A549 treated with AZD9567 at 1 μM for 4 hours (cell line): ENCODE results near the gene DDR1. TPM values are rescaled to one million over a fixed set of nuclear protein-coding genes. Genes with fewer than 3 reads are reported as not detected.

Source experiments
- total RNA-seq: library from RNA; stranded (reverse); fragments of 200-300 nt; extraction: Qiagen RNA extraction; gene quantifications from 5 replicates; pipeline ENCODE4 v1.2.3, GENCODE V29; 2022; ENCODE audit not compliant: insufficient read depth

Gene DDR1
- 46.6 to 53.1 TPM (median 48.9 TPM) in 5 replicates for total RNA-seq

DNA sequence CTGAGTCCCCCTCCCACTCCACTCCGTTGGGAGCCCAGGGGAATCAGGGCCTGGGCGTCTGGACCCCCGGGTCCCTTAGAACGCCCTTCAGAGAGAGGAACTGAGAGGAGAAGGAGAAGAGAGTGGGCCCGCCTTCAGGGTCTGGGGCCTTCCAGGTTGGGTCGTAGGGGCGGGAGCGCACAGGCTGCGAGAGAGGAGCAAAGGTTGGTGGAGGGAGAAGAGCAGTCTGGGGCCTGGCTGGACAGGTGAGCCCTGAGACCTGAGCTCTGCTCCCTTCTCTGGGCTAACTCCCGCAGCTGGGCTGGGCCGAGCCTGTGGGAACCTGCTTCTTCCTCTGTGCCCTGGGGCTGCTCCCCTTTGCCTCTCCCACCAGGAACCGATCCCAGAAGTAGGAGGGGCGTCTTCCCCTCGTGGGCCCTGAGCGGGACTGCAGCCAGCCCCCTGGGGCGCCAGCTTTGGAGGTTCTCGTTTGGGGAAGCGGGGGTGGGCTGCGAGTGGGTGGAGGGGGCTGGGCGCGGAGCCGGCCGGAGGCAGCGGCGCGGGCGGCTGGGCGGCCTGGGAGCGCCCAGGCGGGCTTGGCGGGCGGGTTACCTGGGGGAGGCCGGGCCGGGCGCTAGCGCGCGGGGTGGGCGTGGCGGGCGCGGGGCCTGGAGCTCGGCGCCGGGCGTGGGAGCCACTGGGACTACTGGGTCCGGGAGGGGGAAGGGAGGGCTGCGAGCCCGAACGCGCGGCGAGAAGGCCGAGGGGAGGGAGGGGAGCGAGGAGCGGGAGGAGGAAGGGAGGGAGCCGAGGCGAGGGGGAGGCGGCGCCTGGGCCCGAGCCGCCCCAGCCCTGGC is at the start of gene DDR1:
Gene DDR1, plus strand, starts transcription at position 835 of the 836 bp plus-strand sequence. CDS start 4,211 bp downstream, outside the sequence.

DNA sequence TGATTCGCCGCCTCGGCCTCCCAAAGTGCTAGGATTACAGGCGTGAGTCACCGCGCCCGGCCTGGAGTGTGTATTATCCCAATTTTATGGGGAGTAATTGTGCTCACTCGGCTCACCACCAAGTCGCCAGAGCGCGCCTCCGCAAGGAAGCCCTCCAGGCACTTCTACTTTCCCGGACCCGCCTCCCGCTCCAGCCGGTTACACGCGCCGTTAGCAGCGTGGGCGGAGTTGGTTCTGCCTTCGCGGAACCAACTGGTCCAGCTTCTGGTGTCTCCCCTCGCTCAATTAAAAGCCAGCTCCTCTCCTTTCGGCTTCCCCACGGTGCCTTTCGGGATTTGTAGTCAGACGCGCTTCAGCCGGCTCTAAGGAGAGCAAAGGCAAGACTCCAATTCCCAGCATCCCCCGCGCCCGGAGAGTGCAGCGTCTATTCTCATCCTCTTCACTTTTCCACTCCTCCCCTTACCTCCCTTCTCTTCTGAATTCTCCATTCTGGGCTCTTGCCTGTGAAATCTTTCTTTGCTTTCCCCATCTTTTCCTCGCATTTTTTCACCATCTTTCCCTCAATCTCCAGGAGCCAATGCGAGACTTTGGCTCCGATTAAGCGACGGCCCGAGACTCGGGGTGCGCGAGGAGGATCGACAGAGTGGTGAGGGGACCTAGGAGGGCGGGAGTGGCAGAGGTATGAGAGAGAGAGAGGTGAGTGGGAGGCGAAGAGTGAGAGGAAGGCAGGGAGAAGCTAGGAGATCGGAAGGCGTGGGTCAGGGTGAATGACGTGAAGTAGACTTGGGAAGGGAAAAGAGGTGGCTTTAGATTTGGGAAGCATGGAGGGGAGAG is 23.7 kb downstream of the DDR1 start, which contains the start of gene GTF2H4:
Gene GTF2H4, plus strand, starts transcription at position 450 of the 834 bp plus-strand sequence.

DNA sequence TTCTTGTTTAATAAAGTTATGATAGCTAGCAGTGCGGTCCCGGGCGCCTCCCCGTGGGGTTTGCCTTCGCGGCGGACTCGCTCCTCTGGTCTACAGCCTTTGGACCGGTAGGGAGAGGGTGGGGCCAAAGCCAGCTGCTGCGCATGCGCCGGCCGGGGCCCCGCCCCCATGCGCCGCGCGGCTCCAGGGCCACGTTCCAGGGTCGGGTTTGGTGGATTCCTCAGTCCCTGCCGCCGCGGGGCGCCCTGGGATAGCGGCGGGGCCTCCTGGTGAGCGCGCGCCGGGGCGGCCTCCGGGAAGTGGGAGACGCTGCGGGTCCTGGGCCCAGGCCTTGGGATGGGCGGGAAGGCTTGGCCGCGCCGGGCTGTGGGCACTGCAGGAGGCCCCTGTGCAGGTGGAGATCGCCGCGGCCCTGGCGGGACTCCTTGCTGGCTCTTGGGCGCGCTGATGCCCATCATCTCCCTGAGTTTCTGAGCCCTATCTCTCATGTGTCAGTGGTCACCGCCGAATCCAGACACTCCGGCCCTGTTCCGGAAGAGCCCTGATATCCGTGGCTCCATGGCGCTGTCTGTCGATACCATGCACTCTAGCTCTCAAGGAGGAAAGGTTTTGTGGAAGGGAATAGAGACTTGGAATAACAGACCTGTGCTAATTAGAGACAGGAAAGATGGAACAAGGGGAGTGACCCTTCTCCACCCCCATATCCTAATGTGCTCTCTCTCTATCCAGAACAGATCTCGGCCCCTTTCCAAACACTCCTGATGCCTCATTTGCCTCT is 29.9 kb downstream of the DDR1 start, which contains the start of gene VARS2:
Gene VARS2, plus strand, starts transcription at position 163 of the 778 bp plus-strand sequence. Its CDS starts 599 bp downstream, at position 762.

DNA sequence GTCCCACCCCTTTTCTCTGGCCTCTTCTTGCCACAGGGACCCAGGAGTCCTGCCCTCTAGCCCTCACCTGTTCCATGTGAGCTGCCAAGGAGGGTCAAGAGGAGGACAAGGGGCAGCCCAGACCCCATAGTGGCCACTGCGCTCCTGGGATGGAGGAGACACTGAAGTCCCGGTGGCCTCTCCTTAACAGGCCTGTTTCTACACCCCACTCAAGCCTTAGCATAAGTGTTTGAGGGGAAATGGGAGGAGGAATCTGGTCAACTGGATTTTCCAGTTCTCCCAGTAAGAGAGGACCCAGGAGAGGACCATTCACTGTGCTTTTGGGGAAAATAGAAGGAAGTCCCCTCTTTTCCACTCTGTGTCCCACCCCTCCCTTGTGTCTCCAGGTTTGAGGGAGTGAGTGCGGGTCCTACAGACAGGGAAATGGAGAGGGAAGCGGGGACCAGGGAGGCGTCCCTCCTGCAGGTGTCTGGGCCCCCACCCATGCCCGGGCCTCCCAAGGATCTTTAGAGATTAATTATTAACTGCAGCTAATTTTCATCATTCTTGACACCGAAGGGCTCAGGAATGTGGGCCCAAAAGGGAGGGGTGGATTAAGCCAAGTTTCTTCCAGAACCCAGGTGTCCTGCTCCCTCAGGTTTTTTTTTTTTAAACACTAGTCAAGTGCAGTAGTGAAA is 47.8 kb downstream of the DDR1 start, which contains the start of gene SFTA2:
Gene SFTA2, minus strand, starts transcription at position 202 of the 677 bp plus-strand sequence. Its CDS starts 74 bp downstream, at position 128.

DNA sequence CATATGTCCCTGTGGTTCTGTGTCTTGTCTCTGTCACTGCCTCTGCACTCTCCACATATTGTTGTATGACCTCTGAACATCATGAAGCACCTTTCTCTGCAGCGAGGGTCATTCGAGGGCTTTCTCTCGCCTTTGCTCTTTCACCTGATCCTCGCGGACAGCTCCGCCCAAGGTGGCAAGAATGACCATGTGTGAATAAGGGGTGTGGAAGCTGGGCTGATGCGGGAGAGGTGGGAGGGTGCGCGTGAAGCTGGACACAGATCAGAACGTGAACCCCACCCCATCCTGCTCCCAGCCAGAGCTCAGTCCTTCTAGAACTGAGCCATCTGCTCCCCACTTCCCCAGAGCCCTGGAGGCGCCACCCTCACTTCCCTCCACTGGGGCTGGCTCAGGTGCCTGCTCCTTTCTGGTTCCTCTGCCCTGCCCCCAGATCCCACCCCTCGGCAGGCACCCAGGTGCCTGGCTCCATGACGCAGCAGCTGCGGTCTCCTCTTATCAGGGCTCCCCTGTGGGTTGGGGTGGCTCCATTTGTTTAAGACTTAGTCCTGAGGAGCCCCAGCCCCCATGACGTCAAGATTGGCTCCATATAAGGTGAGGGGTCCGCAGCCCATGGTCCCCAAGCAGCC is 56.2 kb downstream of the DDR1 start, which contains the start of gene MUCL3:
Gene MUCL3, plus strand, starts transcription at position 613 of the 626 bp plus-strand sequence. CDS start 27 bp downstream, outside the sequence.

Other genes starting within 250 kb of the DDR1 start
- 8.1 to 12.4 TPM (median 12.3 TPM) in 5 replicates for gene C6orf136, start 237.4 kb upstream of the DDR1 start, total RNA-seq
- 25.5 to 30.3 TPM (median 28.4 TPM) in 5 replicates for gene DHX16, start 211.5 kb upstream of the DDR1 start, total RNA-seq
- 36.2 to 39.9 TPM (median 38.6 TPM) in 5 replicates for gene PPP1R18, start 197.9 kb upstream of the DDR1 start, total RNA-seq
- 25.7 to 31.1 TPM (median 27.3 TPM) in 5 replicates for gene NRM, start 193.5 kb upstream of the DDR1 start, total RNA-seq
- 13.9 to 21.8 TPM (median 15.5 TPM) in 5 replicates for gene MDC1, start 167.2 kb upstream of the DDR1 start, total RNA-seq
- 843 to 940 TPM (median 881 TPM) in 5 replicates for gene TUBB, start 164.2 kb upstream of the DDR1 start, total RNA-seq
- gene FLOT1, start 141.8 kb upstream of the DDR1 start, total RNA-seq: 64.4 to 88.0 TPM (median 86.4 TPM) in 5 replicates
- gene IER3, start 140.0 kb upstream of the DDR1 start, total RNA-seq: 47.9 to 86.3 TPM (median 75.8 TPM) in 5 replicates
- 15.7 to 20.4 TPM (median 19.1 TPM) in 5 replicates for gene GTF2H4, start 23.7 kb downstream of the DDR1 start, total RNA-seq
- gene VARS2, start 29.7 kb downstream of the DDR1 start, total RNA-seq: 9.0 to 14.5 TPM (median 13.3 TPM) in 5 replicates
- not detected in 5 replicates for gene SFTA2, start 47.7 kb downstream of the DDR1 start, total RNA-seq
- 0.03 to 0.06 TPM (median 0.05 TPM) in 4 of 5 replicates, not detected in the other for gene MUCL3, start 56.5 kb downstream of the DDR1 start, total RNA-seq
- not detected in 5 replicates for gene MUC21, start 99.2 kb downstream of the DDR1 start, total RNA-seq
- gene MUC22, start 126.0 kb downstream of the DDR1 start, total RNA-seq: 0.01 to 0.02 TPM in 2 of 5 replicates, not detected in the others
- gene C6orf15, start 228.1 kb downstream of the DDR1 start, total RNA-seq: not detected in 5 replicates
- 3.5 to 6.1 TPM (median 4.7 TPM) in 4 of 5 replicates, not detected in the other for gene PSORS1C1, start 230.3 kb downstream of the DDR1 start, total RNA-seq
- 0.02 to 0.05 TPM (median 0.05 TPM) in 3 of 5 replicates, not detected in the others for gene CDSN, start 235.9 kb downstream of the DDR1 start, total RNA-seq